ENCODE measurements around the gene KRTAP10-9.
"Not testable (repeated sequence)": the region's sequence is repeated elsewhere in the genome, so short reads cannot be mapped to it uniquely, and the experiment has no call there.

KRTAP10-9 gene

GRCh38 chr21:44615911-44616590, 10.8 kb upstream of the KRTAP10-9 start:
- DNase-seq: no peak

GRCh38 chr21:44616591-44616926, 10.3 kb upstream of the KRTAP10-9 start:
- DNase-seq: no peak

GRCh38 chr21:44617071-44617501, 9.8 kb upstream of the KRTAP10-9 start:
- no peak for DNase-seq

GRCh38 chr21:44618504-44618903, 8.4 kb upstream of the KRTAP10-9 start:
- DNase-seq: no peak

GRCh38 chr21:44618909-44619308, 8.0 kb upstream of the KRTAP10-9 start:
- no peak for DNase-seq

GRCh38 chr21:44619886-44620285, 7.0 kb upstream of the KRTAP10-9 start:
- DNase-seq: no peak

GRCh38 chr21:44623575-44623974, 3.3 kb upstream of the KRTAP10-9 start:
- DNase-seq: no peak

- DNase-seq: no peak
Observed at GRCh38 chr21:44625756-44626155, 1.1 kb upstream of the KRTAP10-9 start.

GRCh38 chr21:44626262-44626661, 631 bp upstream of the KRTAP10-9 start:
- no peak for DNase-seq

- not testable (repeated sequence) for DNase-seq
Observed at GRCh38 chr21:44627181-44627822, 409 bp downstream of the KRTAP10-9 start.

GRCh38 chr21:44627831-44628233, 939 bp downstream of the KRTAP10-9 start:
- not testable (repeated sequence) for DNase-seq

GRCh38 chr21:44628707-44629391, 2.0 kb downstream of the KRTAP10-9 start:
- no peak for DNase-seq

- DNase-seq: no peak
Observed at GRCh38 chr21:44630440-44630839, 3.5 kb downstream of the KRTAP10-9 start.

- DNase-seq: no peak
Observed at GRCh38 chr21:44632067-44632466, 5.2 kb downstream of the KRTAP10-9 start.

- DNase-seq: no peak
Observed at GRCh38 chr21:44636209-44637017, 9.5 kb downstream of the KRTAP10-9 start.

GRCh38 chr21:44637018-44637850, 10.3 kb downstream of the KRTAP10-9 start, which contains the start of gene KRTAP10-10:
Gene KRTAP10-10, plus strand, starts transcription at chr21:44637356. Its CDS starts 62 bp downstream, at chr21:44637418.
- no peak for DNase-seq

GRCh38 chr21:44637851-44638348, 11.0 kb downstream of the KRTAP10-9 start:
- DNase-seq: not testable (repeated sequence)

- not testable (repeated sequence) for DNase-seq
Observed at GRCh38 chr21:44638506-44639330, 11.8 kb downstream of the KRTAP10-9 start.

- DNase-seq: no peak
Observed at GRCh38 chr21:44639331-44639655, 12.4 kb downstream of the KRTAP10-9 start.

GRCh38 chr21:44640761-44641160, 13.9 kb downstream of the KRTAP10-9 start:
- DNase-seq: no peak

GRCh38 chr21:44643741-44644310, 16.9 kb downstream of the KRTAP10-9 start:
- no peak for DNase-seq
